ENCODE results near the gene CLDN5. TPM values are rescaled to one million over a fixed set of nuclear protein-coding genes. Genes with fewer than 3 reads are reported as not detected.

The CLDN5 gene
- total and polyA plus RNA-seq, 2 donors (not counting 1 experiment from before 2014, with no cell fraction given): not detected

DNA sequence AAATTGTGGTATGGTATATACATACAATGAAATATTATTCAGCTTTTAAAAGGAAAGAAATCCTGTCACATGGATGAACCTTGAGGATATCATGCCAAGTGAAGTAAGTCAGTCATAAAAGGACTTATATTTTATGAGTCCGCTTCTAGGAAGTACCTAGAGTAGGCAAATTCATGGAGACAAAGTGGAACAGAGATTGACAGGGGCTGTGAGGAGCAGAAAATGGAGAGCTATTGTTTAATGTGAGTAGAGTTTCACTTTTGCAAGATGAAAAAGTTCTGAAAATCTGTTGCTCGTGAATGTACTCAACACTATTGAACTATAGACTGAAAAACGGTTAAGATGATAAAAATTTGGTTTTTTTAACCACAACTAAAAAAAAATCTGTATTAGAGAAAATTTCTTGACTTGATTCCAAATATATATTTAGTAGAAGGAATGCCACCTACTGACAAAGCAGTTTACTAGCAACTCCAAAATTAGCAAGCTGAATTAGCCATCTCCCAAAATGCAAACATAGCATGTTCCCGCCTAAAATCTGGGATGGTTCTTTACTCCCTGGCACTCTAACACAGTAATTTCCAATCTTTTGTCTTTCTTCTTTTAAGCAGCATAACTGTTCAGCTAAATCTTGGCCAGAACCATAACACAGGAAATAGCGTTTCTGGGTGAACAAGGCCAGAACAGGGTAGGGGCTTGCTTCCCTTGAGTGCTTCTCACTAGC is 46.7 kb downstream of the CLDN5 start:
- Histone ChIP-seq H4K20me1 (ENCODE audit: control insufficient read depth, insufficient read depth, low read length, poor library complexity, severe bottlenecking) (peaks cover 34% of the 10 kb centered on the region), H3K9ac (ENCODE audit: low read length) (peak overlapping the region; percentile 98), H3K36me3 (replicated peaks in 1 of 2; ENCODE audit: control extremely low read depth in 1 of 2, control insufficient read depth in 1 of 2, extremely low read depth in 1 of 2, insufficient read depth in 2 of 2, low read length in 1 of 2) (peaks cover 4 to 28% of the 10 kb centered on the region in 2 experiments), H3K27ac (ENCODE audit: low read length in 2 of 2) (no peak overlapping the region), H3K9me3 (ENCODE audit: control extremely low read depth in 1 of 3, control insufficient read depth in 2 of 3, insufficient read depth in 1 of 3, low read length in 2 of 3) (no peaks in the 10 kb centered on the region), H3K4me3 (ENCODE audit: control extremely low read depth in 1 of 5, extremely low read depth in 1 of 5, insufficient read depth in 1 of 5, low read depth in 2 of 5, low read length in 4 of 5) (peak overlapping the region in 4 of 5 experiments; percentile 66 to 83 (median 80)), H3K79me2 (ENCODE audit: control insufficient read depth, insufficient read depth, low read length) (peaks cover 60% of the 10 kb centered on the region), H3K27me3 (replicated peaks in 1 of 4; ENCODE audit: control extremely low read depth in 1 of 4, control insufficient read depth in 3 of 4, insufficient read depth in 4 of 4, low read length in 3 of 4) (no peaks in the 10 kb centered on the region), H3K4me1 (ENCODE audit: control insufficient read depth in 2 of 2, insufficient read depth in 2 of 2, low read length in 2 of 2) (peaks cover 16 to 20% of the 10 kb centered on the region in 2 donors), H3K4me2 (replicated peaks; ENCODE audit: low read depth, low read length, poor library complexity, severe bottlenecking) (peak overlapping the region; percentile 92), H2AFZ (ENCODE audit: insufficient read depth, low read depth, low read length, poor library complexity, severe bottlenecking) (no peak overlapping the region)
- TF ChIP-seq, protein P1, sequence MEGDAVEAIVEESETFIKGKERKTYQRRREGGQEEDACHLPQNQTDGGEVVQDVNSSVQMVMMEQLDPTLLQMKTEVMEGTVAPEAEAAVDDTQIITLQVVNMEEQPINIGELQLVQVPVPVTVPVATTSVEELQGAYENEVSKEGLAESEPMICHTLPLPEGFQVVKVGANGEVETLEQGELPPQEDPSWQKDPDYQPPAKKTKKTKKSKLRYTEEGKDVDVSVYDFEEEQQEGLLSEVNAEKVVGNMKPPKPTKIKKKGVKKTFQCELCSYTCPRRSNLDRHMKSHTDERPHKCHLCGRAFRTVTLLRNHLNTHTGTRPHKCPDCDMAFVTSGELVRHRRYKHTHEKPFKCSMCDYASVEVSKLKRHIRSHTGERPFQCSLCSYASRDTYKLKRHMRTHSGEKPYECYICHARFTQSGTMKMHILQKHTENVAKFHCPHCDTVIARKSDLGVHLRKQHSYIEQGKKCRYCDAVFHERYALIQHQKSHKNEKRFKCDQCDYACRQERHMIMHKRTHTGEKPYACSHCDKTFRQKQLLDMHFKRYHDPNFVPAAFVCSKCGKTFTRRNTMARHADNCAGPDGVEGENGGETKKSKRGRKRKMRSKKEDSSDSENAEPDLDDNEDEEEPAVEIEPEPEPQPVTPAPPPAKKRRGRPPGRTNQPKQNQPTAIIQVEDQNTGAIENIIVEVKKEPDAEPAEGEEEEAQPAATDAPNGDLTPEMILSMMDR (IDR thresholded peaks at IDR 0.05): peak; percentile 41
- TF ChIP-seq EZH2 (IDR thresholded peaks at IDR 0.05; ENCODE audit: borderline replicate concordance, insufficient read depth, low read depth, low read length, poor library complexity, severe bottlenecking): no peak
- ChIA-PET POLR2A (interaction anchor here (0.7 to 1.2 kb wide), 2 partner anchors 45 to 333 kb away, joined by 3 to 6 read pairs; partner anchors contain the start of gene MRPL40), CTCF (interaction anchor here (0.6 to 5.5 kb wide), 17 partner anchors 15 to 369 kb away, joined by 3 to 29 read pairs (median 3); partner anchors contain the start of genes C22orf39, CLTCL1, ESS2 and HIRA)
- no peaks in the 10 kb centered on the region for H3K27me3 Mint-ChIP-seq
- peak; percentile 32 for DNase-seq
- peak overlapping the region; percentile 67 for H3K27ac Mint-ChIP-seq
- no peaks in the 10 kb centered on the region for H3K9me3 Mint-ChIP-seq (ENCODE audit: insufficient read depth)
- intact Hi-C loops (cut with micrococcal nuclease): loop anchor here (2.0 kb wide), 1 partner anchor 145 kb away; no protein-coding TSS in a partner anchor
- no peak for ATAC-seq (ENCODE audit: low read depth)
- H3K4me3 Mint-ChIP-seq: peak overlapping the region; percentile 98
- WGBS (ENCODE audit: insufficient coverage): 32% methylated on average over 3 of the region's 5 CpGs
- H3K4me1 Mint-ChIP-seq: peaks cover 23% of the 10 kb centered on the region

- H3K27me3 Mint-ChIP-seq: no peaks in the 10 kb centered on the region
- TF ChIP-seq, protein P1 (IDR thresholded peaks at IDR 0.05): no peak
- no peak for TF ChIP-seq EZH2 (IDR thresholded peaks at IDR 0.05; ENCODE audit: borderline replicate concordance, insufficient read depth, low read depth, low read length, poor library complexity, severe bottlenecking)
- ATAC-seq (ENCODE audit: low read depth) (no peak), DNase-seq (no peak)
- H3K9me3 Mint-ChIP-seq (ENCODE audit: insufficient read depth): no peaks in the 10 kb centered on the region
- no peak overlapping the region for H3K9ac ChIP-seq (ENCODE audit: low read length)
- H3K4me2 ChIP-seq (replicated peaks; ENCODE audit: low read depth, low read length, poor library complexity, severe bottlenecking): no peak overlapping the region
- no peak overlapping the region for H2AFZ ChIP-seq (ENCODE audit: insufficient read depth, low read depth, low read length, poor library complexity, severe bottlenecking)
- H3K27me3 ChIP-seq (replicated peaks in 1 of 4; ENCODE audit: control extremely low read depth in 1 of 4, control insufficient read depth in 3 of 4, insufficient read depth in 4 of 4, low read length in 3 of 4): no peaks in the 10 kb centered on the region
- 100% methylated on average over 1 of the region's 3 CpGs for WGBS (ENCODE audit: insufficient coverage)
- H3K4me3 Mint-ChIP-seq: no peak overlapping the region
- peaks cover 4 to 43% of the 10 kb centered on the region in 2 experiments for H3K36me3 ChIP-seq (replicated peaks in 1 of 2; ENCODE audit: control extremely low read depth in 1 of 2, control insufficient read depth in 1 of 2, extremely low read depth in 1 of 2, insufficient read depth in 2 of 2, low read length in 1 of 2)
- H3K27ac ChIP-seq (ENCODE audit: low read length in 2 of 2): no peak overlapping the region
- peaks cover 67% of the 10 kb centered on the region for H3K79me2 ChIP-seq (ENCODE audit: control insufficient read depth, insufficient read depth, low read length)
- ChIA-PET POLR2A (no interaction called here), CTCF (interaction anchor here (2.7 kb wide), 1 partner anchor 332 kb away, joined by 17 read pairs; the partner anchor contains the start of gene ESS2)
- H3K4me1 ChIP-seq (ENCODE audit: control insufficient read depth in 2 of 2, insufficient read depth in 2 of 2, low read length in 2 of 2): peaks cover 16 to 20% of the 10 kb centered on the region in 2 donors
- H3K4me3 ChIP-seq (ENCODE audit: control extremely low read depth in 1 of 5, extremely low read depth in 1 of 5, insufficient read depth in 1 of 5, low read depth in 2 of 5, low read length in 4 of 5): no peak overlapping the region
- H4K20me1 ChIP-seq (ENCODE audit: control insufficient read depth, insufficient read depth, low read length, poor library complexity, severe bottlenecking): peaks cover 35% of the 10 kb centered on the region
- H3K27ac Mint-ChIP-seq: no peak overlapping the region
- no peaks in the 10 kb centered on the region for H3K9me3 ChIP-seq (ENCODE audit: control extremely low read depth in 1 of 3, control insufficient read depth in 2 of 3, insufficient read depth in 1 of 3, low read length in 2 of 3)
- intact Hi-C loops (cut with micrococcal nuclease): no loop called here
- H3K4me1 Mint-ChIP-seq: peaks cover 23% of the 10 kb centered on the region
Observed at GRCh38 chr22:19476023-19476422, 48.2 kb downstream of the CLDN5 start.
